GM18858 (cell line): ENCODE measurements around the gene VMP1.
"Not testable (repeated sequence)": the region's sequence is repeated elsewhere in the genome, so short reads cannot be mapped to it uniquely, and the experiment has no call there.

ENCODE experiments used
- ATAC-seq: cut with Tn5 transposase; IDR thresholded peaks from one replicate; pipeline ENCODE4 v1.9.1; 2021; ENCODE audit not compliant: unreplicated experiment

The VMP1 gene

DNA sequence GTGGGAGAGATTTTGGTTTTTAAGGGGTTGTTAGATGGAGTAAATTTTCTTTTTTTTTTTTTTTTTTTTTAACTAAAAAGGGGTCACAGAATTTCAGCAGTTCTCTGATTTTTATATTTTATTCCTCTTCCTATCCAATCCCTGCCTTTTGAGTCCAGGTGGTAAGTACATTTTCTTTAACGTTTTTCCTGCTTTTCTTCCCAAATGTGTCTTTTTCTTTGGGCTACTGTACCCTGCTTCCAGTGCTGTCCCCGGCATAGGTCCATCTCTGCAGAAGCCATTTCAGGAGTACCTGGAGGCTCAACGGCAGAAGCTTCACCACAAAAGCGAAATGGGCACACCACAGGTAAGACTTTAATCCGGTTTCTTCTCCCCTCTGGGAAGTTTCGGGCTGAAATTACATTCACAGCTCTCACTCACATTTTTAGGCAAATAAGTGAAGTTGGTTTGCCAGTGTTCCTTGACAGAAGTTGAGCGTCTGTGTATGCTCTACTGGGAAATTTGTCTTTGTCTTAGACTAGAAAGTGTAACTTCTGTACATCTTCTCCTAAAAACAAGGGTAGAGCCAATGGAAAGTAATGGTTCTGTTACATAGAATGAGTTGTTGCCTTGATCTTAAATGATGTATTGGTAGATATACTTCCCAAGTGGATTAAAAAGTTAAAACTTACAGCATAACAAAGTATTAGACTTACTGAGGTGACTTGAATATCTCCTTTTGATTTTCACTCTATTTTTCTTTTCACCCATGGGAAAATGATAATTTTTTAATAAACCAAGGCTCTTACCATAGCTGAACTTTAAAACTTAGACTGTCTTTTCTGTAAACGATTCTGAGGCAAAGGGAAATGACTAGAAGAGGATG lies 130.8 kb downstream of the VMP1 start:
- ATAC-seq, result no peak

DNA sequence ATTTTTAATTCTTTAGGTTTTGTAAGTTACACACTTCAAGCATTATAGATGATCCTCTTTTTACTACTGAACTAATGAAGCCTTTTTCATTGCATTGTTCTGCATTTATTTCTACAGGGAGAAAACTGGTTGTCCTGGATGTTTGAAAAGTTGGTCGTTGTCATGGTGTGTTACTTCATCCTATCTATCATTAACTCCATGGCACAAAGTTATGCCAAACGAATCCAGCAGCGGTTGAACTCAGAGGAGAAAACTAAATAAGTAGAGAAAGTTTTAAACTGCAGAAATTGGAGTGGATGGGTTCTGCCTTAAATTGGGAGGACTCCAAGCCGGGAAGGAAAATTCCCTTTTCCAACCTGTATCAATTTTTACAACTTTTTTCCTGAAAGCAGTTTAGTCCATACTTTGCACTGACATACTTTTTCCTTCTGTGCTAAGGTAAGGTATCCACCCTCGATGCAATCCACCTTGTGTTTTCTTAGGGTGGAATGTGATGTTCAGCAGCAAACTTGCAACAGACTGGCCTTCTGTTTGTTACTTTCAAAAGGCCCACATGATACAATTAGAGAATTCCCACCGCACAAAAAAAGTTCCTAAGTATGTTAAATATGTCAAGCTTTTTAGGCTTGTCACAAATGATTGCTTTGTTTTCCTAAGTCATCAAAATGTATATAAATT lies 132.3 kb downstream of the VMP1 start:
- ATAC-seq, result no peak

DNA sequence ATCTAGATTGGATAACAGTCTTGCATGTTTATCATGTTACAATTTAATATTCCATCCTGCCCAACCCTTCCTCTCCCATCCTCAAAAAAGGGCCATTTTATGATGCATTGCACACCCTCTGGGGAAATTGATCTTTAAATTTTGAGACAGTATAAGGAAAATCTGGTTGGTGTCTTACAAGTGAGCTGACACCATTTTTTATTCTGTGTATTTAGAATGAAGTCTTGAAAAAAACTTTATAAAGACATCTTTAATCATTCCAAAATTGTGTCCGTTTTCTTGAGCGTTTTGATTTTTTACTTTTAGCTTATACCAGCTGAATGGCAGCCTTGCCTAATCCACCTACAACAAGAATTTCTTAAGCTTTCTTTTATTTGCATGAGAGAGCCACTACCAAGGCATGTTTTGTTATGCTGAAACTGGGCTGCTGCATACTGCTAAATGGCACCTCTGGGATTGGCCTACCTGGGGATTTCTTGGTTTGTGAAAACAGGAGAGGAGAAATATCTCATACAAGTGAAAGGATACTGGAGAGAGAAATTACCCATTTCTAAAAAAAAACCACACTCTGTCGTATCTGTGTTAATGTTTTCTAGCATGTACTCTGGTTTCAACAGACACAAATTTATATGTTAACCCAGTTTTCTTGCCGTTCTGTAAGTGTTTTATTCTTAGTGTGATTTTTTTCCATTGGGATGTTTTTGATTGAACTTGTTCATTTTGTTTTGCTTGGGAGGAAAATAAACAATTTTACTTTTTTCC lies 133.1 kb downstream of the VMP1 start:
- no peak for ATAC-seq

DNA sequence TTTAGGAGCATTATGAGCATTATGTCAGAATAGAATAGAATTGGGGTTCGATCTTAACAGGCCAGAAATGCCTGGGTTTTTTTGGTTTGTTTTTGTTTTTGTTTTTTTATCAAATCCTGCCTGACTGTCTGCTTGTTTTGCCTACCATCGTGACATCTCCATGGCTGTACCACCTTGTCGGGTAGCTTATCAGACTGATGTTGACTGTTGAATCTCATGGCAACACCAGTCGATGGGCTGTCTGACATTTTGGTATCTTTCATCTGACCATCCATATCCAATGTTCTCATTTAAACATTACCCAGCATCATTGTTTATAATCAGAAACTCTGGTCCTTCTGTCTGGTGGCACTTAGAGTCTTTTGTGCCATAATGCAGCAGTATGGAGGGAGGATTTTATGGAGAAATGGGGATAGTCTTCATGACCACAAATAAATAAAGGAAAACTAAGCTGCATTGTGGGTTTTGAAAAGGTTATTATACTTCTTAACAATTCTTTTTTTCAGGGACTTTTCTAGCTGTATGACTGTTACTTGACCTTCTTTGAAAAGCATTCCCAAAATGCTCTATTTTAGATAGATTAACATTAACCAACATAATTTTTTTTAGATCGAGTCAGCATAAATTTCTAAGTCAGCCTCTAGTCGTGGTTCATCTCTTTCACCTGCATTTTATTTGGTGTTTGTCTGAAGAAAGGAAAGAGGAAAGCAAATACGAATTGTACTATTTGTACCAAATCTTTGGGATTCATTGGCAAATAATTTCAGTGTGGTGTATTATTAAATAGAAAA lies 133.8 kb downstream of the VMP1 start:
- not testable (repeated sequence) for ATAC-seq

DNA sequence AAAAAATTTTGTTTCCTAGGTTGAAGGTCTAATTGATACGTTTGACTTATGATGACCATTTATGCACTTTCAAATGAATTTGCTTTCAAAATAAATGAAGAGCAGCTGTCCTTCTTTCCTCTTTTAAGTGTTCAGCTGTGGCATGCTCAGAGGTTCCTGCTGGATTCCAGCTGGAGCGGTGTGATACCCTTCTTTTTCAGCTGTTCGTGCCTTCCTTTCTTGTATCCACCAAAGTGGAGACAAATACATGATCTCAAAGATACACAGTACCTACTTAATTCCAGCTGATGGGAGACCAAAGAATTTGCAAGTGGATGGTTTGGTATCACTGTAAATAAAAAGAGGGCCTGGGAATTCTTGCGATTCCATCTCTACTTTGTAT lies 134.4 kb downstream of the VMP1 start:
- not testable (repeated sequence) for ATAC-seq

DNA sequence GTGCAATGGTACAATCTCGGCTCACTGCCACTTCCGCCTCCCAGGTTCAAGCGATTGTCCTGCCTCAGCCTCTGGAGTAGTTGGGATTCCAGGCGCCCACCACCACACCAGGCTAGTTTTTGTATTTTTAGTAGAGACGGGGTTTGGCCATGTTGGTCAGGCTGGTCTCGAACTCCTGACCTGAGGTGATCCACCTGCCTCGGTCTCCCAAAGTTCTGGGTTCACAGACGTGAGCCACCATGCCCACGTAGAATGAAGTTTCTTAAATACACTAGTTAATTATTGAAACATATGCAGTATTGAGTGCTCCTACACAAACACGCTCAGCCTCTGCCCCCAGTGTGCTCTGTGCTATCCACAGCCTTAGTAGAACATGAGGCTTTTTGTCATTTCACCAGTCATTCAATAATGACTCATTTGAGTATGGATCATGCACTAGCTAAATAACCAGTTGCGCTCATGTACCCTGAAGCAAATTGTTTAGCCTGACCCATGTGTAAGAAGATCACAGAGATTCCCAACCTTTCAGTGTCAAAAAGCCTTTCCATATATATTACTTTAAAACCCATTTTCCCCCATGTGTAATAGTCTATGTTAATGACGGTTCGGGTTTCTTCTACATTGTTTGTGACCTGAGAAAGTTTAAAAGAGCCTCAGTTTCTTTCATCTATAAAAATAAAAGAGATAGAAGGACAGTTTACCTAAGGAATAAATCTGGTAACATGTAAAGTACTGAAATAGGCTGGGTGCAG lies 135.6 kb downstream of the VMP1 start:
- ATAC-seq, result no peak

DNA sequence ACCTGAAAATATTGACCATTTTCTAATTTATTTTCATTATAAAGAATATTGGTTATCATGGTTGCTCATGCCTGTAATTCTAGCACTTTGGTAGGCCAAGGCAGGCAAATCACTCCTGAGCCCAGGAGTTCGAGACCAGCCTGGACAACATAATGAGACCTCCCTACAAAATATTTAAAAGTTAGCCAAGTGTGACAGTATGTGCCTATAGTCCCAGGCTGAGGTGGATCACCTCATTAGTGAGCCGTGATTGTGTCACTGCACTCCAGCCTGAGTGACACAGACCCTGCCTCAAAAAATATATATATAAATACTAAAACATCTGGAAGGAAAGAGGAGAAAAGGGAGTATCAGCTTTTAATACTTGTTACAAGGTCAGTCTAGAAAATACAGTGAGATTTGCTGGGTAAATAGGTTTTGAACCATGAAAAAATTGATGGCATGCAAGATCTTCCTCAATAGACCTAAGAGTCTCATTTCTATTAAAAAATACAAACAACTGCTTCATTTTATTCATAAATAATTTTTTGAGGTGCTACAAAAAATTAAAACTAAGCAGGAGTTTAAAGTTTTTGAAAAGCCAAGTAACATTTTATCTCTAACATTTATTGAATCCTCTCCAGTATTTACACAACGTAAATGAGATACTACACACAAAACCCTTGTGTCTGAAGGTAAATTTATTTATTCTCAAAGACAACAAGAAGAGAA lies 137.6 kb downstream of the VMP1 start:
- no peak for ATAC-seq

DNA sequence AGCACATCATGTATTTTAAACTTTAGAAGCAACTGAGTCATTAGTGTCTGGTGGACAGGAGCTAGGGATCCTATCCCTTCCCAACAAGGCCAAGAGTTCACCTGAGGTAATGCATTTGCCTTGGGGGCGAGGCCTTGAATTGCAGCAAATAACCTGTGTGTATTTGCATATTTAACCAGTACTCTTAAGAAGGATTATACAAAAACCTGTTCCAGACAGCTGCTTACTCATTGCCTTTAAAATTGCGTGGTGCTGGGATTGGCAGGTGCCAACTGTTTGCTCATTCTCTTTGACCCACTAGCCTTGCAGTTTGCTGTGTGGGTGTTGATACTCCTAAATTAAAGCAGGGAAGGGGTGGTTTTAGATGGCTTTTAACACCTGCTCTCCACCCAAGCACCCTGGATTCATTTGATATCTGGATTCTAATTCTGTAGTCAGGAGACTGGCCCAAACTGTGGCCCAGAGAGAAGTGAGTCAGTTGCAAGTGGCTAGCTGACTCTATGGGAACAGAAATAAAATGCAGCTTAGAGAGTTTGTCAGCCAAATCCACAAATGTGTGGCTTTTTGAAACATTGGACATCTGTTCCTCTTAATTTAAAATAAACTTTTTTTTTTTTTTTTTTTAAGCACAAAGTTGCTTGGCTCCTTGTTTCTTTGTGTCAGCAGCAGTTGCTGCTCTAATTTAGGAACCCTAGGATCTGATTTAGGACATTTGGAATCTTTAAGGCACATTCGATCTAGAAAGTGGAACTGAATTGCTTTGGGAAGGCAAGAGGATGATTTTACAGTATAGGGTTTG lies 138.3 kb downstream of the VMP1 start:
- ATAC-seq, result no peak

DNA sequence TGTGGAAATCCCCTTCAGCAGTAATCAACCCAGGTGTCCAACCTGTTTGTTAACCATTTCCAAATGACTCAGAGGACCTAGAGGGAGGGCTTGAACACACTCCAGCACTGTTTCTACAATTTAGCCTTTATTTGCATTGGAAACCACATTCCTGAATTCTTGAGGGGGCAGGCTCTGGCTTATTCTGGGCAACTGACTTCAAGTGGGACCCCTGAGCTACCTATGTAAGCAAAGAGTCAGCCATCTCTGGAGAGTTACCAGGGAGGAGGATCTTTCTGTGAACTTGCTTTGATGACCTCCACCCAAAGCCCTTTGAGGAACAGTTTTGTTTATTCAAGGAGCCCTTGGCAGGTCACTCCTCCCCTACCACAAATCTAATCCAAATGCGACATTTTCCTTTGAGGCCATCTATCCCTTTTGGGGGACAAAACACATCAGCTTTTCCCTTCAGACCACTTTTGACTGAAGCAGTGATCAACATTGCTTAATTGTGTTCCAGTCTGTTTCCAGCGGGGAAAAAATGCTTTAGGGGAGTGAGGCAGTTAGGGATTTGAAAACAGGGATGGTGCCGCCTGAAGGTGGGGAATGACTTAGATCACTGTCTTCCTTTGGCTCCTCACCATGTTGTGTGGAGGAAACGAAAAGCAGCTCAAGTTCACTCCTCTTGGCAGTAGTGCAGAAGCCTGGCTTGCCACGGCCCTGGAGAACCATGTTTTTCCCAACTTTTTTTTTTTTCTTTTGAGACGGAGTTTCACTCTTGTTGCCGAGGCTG lies 139.1 kb downstream of the VMP1 start:
- peak; percentile 38 for ATAC-seq

DNA sequence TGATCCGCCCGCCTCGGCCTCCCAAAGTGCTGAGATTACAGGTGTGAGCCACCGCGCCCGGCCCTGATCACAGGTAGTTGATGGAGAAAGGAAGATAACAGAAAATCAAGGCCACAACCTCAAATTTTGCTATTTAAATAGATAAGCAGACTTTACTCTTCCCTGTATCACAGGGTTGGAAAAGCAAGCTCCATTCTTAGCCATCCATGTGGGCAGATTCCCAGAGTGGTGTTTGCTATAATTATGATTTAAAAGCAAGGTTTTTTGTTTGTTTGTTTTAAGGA lies 140.9 kb downstream of the VMP1 start:
- ATAC-seq, result no peak

DNA sequence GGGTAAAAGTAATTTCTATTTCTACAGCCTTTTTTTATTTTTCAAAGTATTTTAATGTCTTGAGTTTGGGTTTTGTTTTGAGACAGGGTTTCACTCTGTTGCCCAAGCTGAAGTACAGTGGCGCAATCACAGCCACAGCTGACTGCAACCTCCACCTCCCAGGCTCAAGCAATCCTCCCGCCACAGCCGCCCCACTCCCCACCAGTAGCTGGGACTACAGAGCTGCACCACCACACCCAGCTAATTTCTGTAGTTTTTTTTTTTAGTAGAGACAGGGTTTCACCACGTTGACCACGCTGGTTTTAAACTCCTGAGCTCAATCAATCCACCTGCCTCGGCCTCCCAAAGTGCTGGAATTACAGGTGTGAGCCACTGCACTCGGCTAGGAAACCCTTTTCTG lies 141.3 kb downstream of the VMP1 start:
- no peak for ATAC-seq

DNA sequence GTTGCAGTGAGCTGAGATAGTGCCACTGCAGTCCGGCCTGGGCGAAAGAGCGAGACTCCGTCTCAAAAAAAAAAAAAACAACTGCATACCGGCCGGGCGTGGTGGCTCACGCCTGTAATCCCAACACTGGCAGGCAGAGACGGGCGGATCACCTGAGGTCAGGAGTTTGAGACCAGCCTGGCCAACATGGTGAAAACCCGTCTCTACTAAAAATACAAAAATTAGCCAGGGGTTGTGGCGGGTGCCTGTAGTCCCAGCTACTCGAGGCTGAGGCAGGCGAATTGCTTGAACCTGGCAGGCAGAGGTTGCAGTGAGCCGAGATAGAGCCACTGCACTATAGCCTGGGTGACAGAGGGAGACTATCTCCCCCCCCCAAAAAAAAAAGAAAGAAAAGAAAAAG lies 142.9 kb downstream of the VMP1 start:
- ATAC-seq, result not testable (repeated sequence)

DNA sequence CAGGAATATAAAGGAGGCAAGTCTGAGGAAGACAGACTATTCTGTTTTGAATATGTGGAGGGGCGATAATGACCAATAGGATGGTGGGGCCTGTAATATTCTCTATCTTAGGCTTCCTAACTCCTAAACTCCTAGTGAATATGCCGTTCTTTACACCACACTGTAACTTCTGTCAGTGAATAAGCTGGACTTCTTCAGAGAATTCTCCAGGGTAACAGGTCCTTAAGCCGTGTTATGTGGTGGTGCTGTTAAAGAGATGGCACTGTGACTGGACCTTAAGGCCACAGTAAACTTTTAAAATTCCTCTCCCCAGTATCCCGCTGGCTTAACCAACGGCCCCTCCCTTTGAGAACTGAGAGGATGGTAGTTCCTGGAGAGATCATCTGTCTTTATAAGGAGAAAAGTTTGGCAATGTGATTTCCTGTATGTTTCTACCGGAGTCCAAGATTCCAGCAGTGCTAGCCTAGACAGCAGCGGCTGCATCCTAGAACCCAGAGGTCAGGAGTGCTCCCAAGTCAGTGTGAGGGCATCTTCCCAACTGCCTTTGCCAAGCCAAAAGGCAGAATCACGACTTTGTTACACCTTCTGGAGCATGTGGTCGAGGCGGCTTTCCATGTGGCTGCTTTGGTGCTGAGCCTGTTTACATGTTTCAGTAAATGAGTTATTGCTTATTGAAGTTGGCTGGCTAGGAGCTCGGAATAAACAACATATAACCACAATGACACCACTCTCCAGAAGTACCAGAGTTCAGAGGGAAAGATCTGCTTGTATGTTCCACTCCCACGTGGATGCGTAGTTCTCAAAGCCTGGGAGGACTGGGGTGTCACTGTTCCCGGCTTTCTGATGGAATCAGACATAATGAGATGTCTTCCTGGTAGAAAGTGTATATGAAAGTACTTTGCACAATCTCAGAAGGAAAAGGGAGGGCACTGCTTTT lies 144.3 kb downstream of the VMP1 start:
- no peak for ATAC-seq

DNA sequence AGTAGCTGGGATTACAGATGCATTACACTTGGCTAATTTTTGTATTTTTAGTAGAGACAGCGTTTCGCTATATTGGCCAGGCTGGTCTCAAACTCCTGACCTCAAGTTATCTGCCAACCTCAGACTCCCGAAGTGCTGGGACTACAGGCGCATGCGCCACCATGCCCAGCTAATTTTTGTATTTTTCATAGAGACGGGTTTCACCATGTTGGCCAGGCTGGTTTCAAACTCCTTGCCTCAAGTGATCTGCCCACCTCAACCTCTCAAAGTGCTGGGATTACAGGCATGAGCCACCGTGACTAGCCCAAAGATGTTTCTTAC lies 145.4 kb downstream of the VMP1 start:
- not testable (repeated sequence) for ATAC-seq

DNA sequence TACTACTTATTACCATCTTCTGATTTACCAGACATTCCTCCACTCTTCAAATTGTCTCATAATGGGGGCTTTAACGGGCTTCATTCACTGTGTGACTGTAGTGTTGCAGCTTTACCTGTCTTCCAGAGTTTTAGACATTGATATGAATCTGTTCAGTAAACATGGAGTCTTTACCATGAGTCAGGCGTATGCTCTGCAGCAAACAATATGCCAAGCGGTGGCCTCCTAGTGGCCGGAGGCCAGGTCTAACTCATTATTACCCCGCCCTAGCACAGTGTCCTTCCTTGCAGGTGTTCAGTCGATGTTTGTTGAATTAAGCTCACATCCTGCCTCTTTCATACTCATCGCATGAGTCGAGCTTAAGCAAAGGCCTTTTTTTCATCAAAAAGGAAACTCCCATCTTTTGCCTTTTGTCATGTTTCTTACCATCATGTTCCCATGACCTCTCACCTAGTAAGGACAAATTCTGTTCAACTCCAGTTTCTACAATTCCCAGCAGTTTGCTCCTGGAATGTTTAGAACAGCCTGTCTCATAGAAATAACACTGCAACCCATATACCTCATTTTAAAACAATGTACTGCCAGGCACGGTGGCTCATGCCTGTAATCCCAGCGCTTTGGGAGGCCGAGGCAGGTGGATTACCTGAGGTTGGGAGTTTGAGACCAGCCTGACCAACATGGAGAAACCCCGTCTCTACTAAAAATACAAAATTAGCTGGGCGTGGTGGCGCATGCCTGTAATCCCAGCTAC lies 145.9 kb downstream of the VMP1 start:
- ATAC-seq, result no peak

DNA sequence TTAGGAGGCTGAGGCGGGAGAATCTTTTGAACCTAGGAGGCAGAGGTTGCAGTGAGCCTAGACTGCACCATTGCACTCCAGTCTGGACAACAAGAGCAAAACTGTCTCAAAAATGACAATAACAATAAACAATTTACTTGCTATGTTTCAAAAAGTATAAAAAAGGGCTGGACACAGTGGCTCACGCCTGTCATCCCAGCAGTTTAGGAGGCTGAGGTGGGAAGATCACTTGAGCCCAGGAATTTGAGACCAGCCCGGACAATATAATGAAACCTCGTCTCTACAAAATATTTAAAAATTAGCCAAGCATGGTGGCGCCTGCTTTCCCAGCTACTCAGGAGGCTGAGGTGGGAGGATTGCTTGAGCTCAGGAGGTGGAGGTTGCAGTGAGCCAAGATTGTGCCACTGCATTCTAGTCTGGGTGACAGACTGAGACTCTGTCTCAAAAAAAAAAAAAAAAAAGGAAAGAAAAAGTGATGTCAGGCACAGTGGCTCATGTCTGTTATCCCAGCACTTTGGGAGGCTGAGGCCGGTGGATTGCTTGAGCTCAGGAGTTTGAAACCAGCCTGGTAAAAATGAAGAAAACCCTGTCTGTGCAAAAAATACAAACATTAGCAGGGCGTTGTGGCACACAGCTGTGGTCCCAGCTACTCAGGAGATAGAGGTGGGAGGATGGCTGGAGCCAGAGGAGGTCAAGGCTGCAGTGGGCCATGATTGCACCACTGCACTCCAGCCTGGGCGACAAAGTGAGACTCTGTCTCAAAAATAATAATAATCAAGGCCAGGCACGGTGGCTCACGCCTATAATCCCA lies 146.7 kb downstream of the VMP1 start:
- ATAC-seq, result not testable (repeated sequence)
